Peyer's patch (tissue), 4 donors: ENCODE data around the gene ZNF343. TPM values are rescaled to one million over a fixed set of nuclear protein-coding genes. Genes with fewer than 3 reads are reported as not detected.

Experiments
- DNase-seq, 3 donors: peaks; one replicate each; pipeline ENCODE4 v3.0.0-alpha.2; 2017 to 2019
- H3K27ac ChIP-seq, 4 donors: fragments of 200-600 bp; sonication (generic); one replicate each; pipeline ENCODE4 v1.5.1; 2016 to 2019
- H3K27me3 ChIP-seq, 2 donors: fragments of 200-600 bp; sonication (generic); one replicate each; pipeline ENCODE4 v1.5.1; 2019
- H3K36me3 ChIP-seq, 3 donors: fragments of 200-600 bp; sonication (generic); one replicate each; pipeline ENCODE4 v1.5.1; 2016 to 2019
- H3K4me1 ChIP-seq, 4 donors: fragments of 200-600 bp; sonication (generic); one replicate each; pipeline ENCODE4 v1.5.1; 2016 to 2019
- H3K4me3 ChIP-seq, 4 donors: fragments of 200-600 bp; sonication (generic); 1 replicate in 3 of 4; 2 replicates in 1 of 4; pipeline ENCODE4 v1.5.1; 2016 to 2019; ENCODE audit warnings: mild to moderate bottlenecking in 1 of 4
- H3K9me3 ChIP-seq, 4 donors: fragments of 200-600 bp; sonication (generic); one replicate each; pipeline ENCODE4 v1.5.1; 2016 to 2019; ENCODE audit warnings: mild to moderate bottlenecking in 1 of 4
- POLR2A ChIP-seq, 2 donors: fragments of 450-650 bp; IDR thresholded peaks; one replicate each; pipeline ENCODE4 v1.5.1; 2017; ENCODE audit warnings: antibody characterized with exemption in 2 of 2, mild to moderate bottlenecking in 2 of 2, moderate library complexity in 2 of 2
- small RNA-seq, 2 donors: library from RNA; depleted of rRNA; stranded (forward); fragments of <200 nt; gene quantifications; one replicate each; pipeline ENCODE3, GENCODE V24; 2016
- total RNA-seq, 4 donors: library from RNA; depleted of rRNA; stranded (reverse); fragments of >200 nt; gene quantifications; one replicate each; pipeline ENCODE4 v1.1.0, GENCODE V29; 2016
- TF ChIP-seq, protein P1 (sequence below), 6 experiments: fragments of 450-650 bp in 4 of 6; fragments of 200-600 bp in 2 of 6; sonication (generic) in 1 of 6; IDR thresholded peaks; one replicate each; pipeline ENCODE4 v1.5.1; 2017 to 2019; ENCODE audit warnings: antibody characterized with exemption in 6 of 6, mild to moderate bottlenecking in 3 of 6, moderate library complexity in 1 of 6

The ZNF343 gene
- total RNA-seq, 4 donors from 2014 or later, result 6.3 to 13.3 (median 8.7) TPM

DNA sequence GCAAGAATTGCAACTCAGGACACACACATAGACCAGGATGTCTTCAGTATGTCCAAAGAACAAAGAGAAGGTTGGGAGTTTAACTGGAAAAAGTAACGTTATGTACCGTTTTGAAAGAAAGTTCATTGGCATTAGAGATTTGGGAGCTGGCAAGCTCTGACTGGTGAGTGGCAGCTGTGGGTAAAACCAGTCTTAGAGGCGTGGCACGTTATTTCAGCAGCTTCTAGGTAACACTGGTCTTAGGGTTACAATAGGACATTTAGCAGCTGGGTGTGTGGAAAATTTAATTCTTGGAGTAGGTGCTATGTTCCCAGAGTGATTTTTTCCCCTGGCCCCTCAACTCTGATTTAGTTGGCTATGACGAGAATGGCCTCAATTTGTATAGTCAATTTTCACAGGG, 57.3 kb downstream of the ZNF343 start:
- Histone ChIP-seq H3K9me3 (no peaks in the 10 kb centered on the region), H3K4me1 (no peaks in the 10 kb centered on the region), H3K4me3 (no peak overlapping the region), H3K36me3 (no peaks in the 10 kb centered on the region), H3K27ac (no peak overlapping the region), H3K27me3 (no peaks in the 10 kb centered on the region)
- TF ChIP-seq POLR2A (IDR thresholded peaks at IDR 0.05), result no peak
- TF ChIP-seq, protein P1, sequence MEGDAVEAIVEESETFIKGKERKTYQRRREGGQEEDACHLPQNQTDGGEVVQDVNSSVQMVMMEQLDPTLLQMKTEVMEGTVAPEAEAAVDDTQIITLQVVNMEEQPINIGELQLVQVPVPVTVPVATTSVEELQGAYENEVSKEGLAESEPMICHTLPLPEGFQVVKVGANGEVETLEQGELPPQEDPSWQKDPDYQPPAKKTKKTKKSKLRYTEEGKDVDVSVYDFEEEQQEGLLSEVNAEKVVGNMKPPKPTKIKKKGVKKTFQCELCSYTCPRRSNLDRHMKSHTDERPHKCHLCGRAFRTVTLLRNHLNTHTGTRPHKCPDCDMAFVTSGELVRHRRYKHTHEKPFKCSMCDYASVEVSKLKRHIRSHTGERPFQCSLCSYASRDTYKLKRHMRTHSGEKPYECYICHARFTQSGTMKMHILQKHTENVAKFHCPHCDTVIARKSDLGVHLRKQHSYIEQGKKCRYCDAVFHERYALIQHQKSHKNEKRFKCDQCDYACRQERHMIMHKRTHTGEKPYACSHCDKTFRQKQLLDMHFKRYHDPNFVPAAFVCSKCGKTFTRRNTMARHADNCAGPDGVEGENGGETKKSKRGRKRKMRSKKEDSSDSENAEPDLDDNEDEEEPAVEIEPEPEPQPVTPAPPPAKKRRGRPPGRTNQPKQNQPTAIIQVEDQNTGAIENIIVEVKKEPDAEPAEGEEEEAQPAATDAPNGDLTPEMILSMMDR (IDR thresholded peaks at IDR 0.05), result no peak
- DNase-seq, result no peak

DNA sequence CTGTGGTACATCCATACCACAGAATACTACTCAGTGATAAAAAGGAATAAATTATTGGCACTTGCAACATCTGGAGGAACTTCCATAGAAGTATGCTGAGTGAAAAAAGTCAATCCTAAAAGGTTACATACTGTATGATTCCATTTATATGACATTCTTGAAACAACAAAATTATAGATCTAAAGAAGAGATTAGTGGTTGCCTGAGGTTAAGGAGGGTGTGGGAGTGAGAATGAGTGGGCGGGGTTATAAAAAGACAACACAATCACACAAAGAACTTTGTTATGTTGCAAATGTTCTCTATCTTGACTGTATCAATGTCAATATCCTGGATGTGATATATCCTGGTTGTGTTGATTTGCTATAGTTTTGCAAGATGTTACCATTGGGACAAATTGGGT, 59.3 kb downstream of the ZNF343 start:
- H3K36me3 ChIP-seq, result no peaks in the 10 kb centered on the region
- TF ChIP-seq, protein P1 (IDR thresholded peaks at IDR 0.05), result no peak
- TF ChIP-seq POLR2A (IDR thresholded peaks at IDR 0.05), result no peak
- H3K27me3 ChIP-seq, result no peaks in the 10 kb centered on the region
- DNase-seq, result no peak
- no peaks in the 10 kb centered on the region for H3K9me3 ChIP-seq
- no peak overlapping the region for H3K27ac ChIP-seq
- no peaks in the 10 kb centered on the region for H3K4me1 ChIP-seq
- H3K4me3 ChIP-seq, result no peak overlapping the region

DNA sequence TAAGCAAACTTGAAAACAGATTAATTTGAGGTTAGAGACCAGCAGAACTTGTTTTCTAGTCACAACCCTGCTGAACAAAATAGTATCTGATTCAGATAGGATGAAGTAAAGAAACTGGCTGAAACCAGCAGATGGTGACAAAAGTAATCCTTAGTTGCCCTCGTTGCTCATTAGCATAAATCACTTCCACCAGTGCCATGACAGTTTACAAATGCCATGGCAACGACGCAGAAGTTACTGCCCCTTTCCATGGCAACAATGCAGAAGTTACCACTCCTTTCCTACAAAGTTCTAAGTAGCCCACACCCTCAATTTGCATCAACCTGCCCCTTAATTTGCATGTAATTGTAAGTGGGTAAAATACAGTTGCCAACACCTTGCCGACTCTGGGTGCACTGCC, 61.9 kb downstream of the ZNF343 start:
- Histone ChIP-seq H3K27me3 (no peaks in the 10 kb centered on the region), H3K27ac (no peak overlapping the region), H3K4me1 (no peaks in the 10 kb centered on the region), H3K4me3 (no peak overlapping the region), H3K36me3 (no peaks in the 10 kb centered on the region), H3K9me3 (no peaks in the 10 kb centered on the region)
- TF ChIP-seq, protein P1 (IDR thresholded peaks at IDR 0.05), result no peak
- TF ChIP-seq POLR2A (IDR thresholded peaks at IDR 0.05), result no peak
- DNase-seq, result no peak

Small RNA genes lying within 50 kb of the gene (small RNA-seq; reads per million reads assigned to genes)
- 0 reads per million in 2 donors for gene RF00019

Other genes with a start within 250 kb of the ZNF343 start
- under 1 TPM in 1 of 4 donors, not detected in 3; 0.40 TPM for gene TGM3, start 212.9 kb downstream of the ZNF343 start, total RNA-seq
- gene TGM6, start 128.0 kb downstream of the ZNF343 start, total RNA-seq, result not detected
- gene SNRPB, start 38.1 kb downstream of the ZNF343 start, total RNA-seq, result 100 to 1,000 TPM in 3 of 4 donors, 10 to 100 TPM in 1; 74.6 to 129 (median 114) TPM
- under 1 TPM in 1 of 4 donors, not detected in 3; 0.27 TPM for gene TMC2, start 27.7 kb upstream of the ZNF343 start, total RNA-seq
- 100 to 1,000 TPM in 2 of 4 donors, 10 to 100 TPM in 2; 53.8 to 289 (median 94.2) TPM for gene NOP56, start 143.7 kb upstream of the ZNF343 start, total RNA-seq
- gene IDH3B, start 155.3 kb upstream of the ZNF343 start, total RNA-seq, result 100 to 1,000 TPM; 113 to 156 (median 134) TPM
- gene EBF4, start 183.9 kb upstream of the ZNF343 start, total RNA-seq, result 10 to 100 TPM in 1 of 4 donors, 1 to 10 TPM in 3; 1.4 to 17.3 (median 5.1) TPM